K562 (cell line): ENCODE measurements around the gene NTRK1. TPM values are rescaled to one million over a fixed set of nuclear protein-coding genes. Genes with fewer than 3 reads are reported as not detected.
A peak's percentile ranks its signal among the peaks of the same experiment; 100 is the strongest.

ENCODE experiments used
- ARID3A ChIP-seq: IDR thresholded peaks from 2 replicates; pipeline ENCODE4 v1.6.1; 2012; ENCODE audit warnings: low read depth, low read length, improper control_type of control experiment, borderline replicate concordance
- CEBPG ChIP-seq, 3 experiments: fragments of 200-800 bp in 1 of 3; sonication (Bioruptor generic) in 1 of 3; sonication (generic) in 1 of 3; formaldehyde crosslinking in 1 of 3; IDR thresholded peaks in 2 of 3; conservative IDR thresholded peaks in 1 of 3; 2 replicates each; pipeline versions ENCODE4 v1.6.1 to v1.8.0; 2016 to 2022; ENCODE audit warnings: missing compliant biosample characterization in 2 of 3, missing genetic modification characterization in 2 of 3, mild to moderate bottlenecking in 1 of 3, missing genetic modification reagents in 1 of 3
- ETS1 ChIP-seq: conservative IDR thresholded peaks from 2 replicates; pipeline ENCODE4 v1.6.1; 2011; ENCODE audit warnings: low read depth, mild to moderate bottlenecking, low read length; ENCODE audit not compliant: control insufficient read depth
- FOXP1 ChIP-seq: sonication (generic); formaldehyde crosslinking; IDR thresholded peaks from 2 replicates; pipeline ENCODE4 v1.8.0; 2022; ENCODE audit warnings: mild to moderate bottlenecking, missing genetic modification reagents
- HCFC1 ChIP-seq: IDR thresholded peaks from 2 replicates; pipeline ENCODE4 v1.6.1; 2012; ENCODE audit warnings: low read depth, low read length, improper control_type of control experiment
- JUND ChIP-seq, 2 experiments: IDR thresholded peaks; 2 replicates in 1 of 2; 3 replicates in 1 of 2; pipeline ENCODE4 v1.6.1; 2011; ENCODE audit warnings: borderline replicate concordance in 2 of 2, low read depth in 2 of 2, low read length in 2 of 2, improper control_type of control experiment in 1 of 2, missing biosample characterization in 1 of 2, missing genetic modification characterization in 1 of 2, missing genetic modification reagents in 1 of 2
- MEF2A ChIP-seq: IDR thresholded peaks from 2 replicates; pipeline ENCODE4 v1.6.1; 2011; ENCODE audit warnings: low read depth, mild to moderate bottlenecking, low read length, moderate library complexity; ENCODE audit not compliant: control insufficient read depth
- MLX ChIP-seq, 2 experiments: fragments of 450-650 bp in 1 of 2; sonication (generic) in 1 of 2; formaldehyde crosslinking; conservative IDR thresholded peaks; 2 replicates each; pipeline versions ENCODE4 v1.4.0 to v1.8.1; 2020 to 2022; ENCODE audit warnings: mild to moderate bottlenecking in 1 of 2, missing genetic modification reagents in 1 of 2
- NFATC3 ChIP-seq: fragments of 450-650 bp; IDR thresholded peaks from 2 replicates; pipeline ENCODE4 v1.6.1; 2017; ENCODE audit warnings: mild to moderate bottlenecking
- RHOXF2B ChIP-seq: fragments of 250-450 bp; sonication (Bioruptor Pico); conservative IDR thresholded peaks from 2 replicates; pipeline ENCODE4 v1.5.1; 2021
- RREB1 ChIP-seq: fragments of 250-450 bp; sonication (Bioruptor Pico); IDR thresholded peaks from 2 replicates; pipeline ENCODE4 v1.4.0; 2020
- SNIP1 ChIP-seq: fragments of 450-650 bp; IDR thresholded peaks from 2 replicates; pipeline ENCODE4 v1.7.1; 2017; ENCODE audit warnings: low read depth, mild to moderate bottlenecking
- TEAD2 ChIP-seq: fragments of 450-650 bp; IDR thresholded peaks from 2 replicates; pipeline ENCODE4 v1.6.1; 2016; ENCODE audit warnings: missing genetic modification characterization, control low read depth, missing compliant biosample characterization
- TGIF2 ChIP-seq: sonication (generic); formaldehyde crosslinking; IDR thresholded peaks from 2 replicates; pipeline ENCODE4 v1.8.1; 2022; ENCODE audit warnings: mild to moderate bottlenecking, missing genetic modification reagents, moderate library complexity
- TSC22D4 ChIP-seq: fragments of 450-650 bp; IDR thresholded peaks from 2 replicates; pipeline ENCODE4 v1.6.1; 2016; ENCODE audit warnings: missing genetic modification characterization, missing biosample characterization, control low read depth
- U2AF2 ChIP-seq: fragments of 200-400 bp; formaldehyde crosslinking; optimal IDR thresholded peaks from 2 replicates; pipeline ENCODE3; 2017; ENCODE audit warnings: low read depth, mild to moderate bottlenecking, low read length
- ZBTB7A ChIP-seq: IDR thresholded peaks from 2 replicates; pipeline ENCODE4 v1.6.1; 2011; ENCODE audit warnings: low read depth, mild to moderate bottlenecking, low read length, moderate library complexity, borderline replicate concordance; ENCODE audit not compliant: control insufficient read depth
- polyA plus RNA-seq, 8 experiments: library from polyadenylated mRNA; depleted of rRNA in 4 of 8; stranded (reverse) in 5 of 8; unstranded in 3 of 8; fragments of >200 nt; fragmentation: Nextera tagmentation in 2 of 8; fragmentation: Illumina TruSeq in 1 of 8; extraction: Ambion mirVana in 2 of 8; extraction: Trizol in 1 of 8; gene quantifications; 2 replicates each; pipeline versions ENCODE4 v1.2.1 to v1.2.3, GENCODE V29; 2011 to 2014; ENCODE audit warnings: inconsistent platforms in 1 of 8, missing spikeins in 1 of 8
- total RNA-seq, 7 experiments: library from RNA; depleted of rRNA in 6 of 7; stranded (reverse); fragments of >200 nt in 6 of 7; fragmentation: Illumina TruSeq in 2 of 7; extraction: Trizol in 2 of 7; gene quantifications; 2 replicates each; pipeline versions ENCODE4 v1.2.1 to v1.2.3, GENCODE V29; 2011 to 2021; ENCODE audit warnings: low replicate concordance in 1 of 7

Gene NTRK1
- total and polyA plus RNA-seq, 9 of the 15 experiments (the other 6 are each of a cell fraction or from before 2014, with no cell fraction given), result 0.46 to 30.0 (median 7.9) TPM

- TF ChIP-seq MEF2A (0 out of 2 replicates have a peak, but pooled peaks have one; percentile 6), ETS1 (0 out of 2 replicates have a peak, but pooled peaks have one; percentile 60), U2AF2 (no peak), FOXP1 (CRISPR knock-in tag) (no peak), CEBPG (CRISPR knock-in tag; IDR thresholded peaks at IDR 0.05) (no peak), CEBPG (tag; conservative IDR thresholded peaks at IDR 0.05 in 1 of 2, IDR thresholded peaks at IDR 0.05 in 1 of 2) (no peak), HCFC1 (no peak), SNIP1 (no peak), RHOXF2B (no peak), RREB1 (CRISPR knock-in tag) (peak; percentile 91), TGIF2 (CRISPR knock-in tag) (no peak), MLX (CRISPR knock-in tag; conservative IDR thresholded peaks at IDR 0.05) (no peak), NFATC3 (no peak), JUND (IDR thresholded peaks at IDR 0.05; ENCODE audit: borderline replicate concordance, low read depth, low read length) (peak; percentile 99), JUND (tag; IDR thresholded peaks at IDR 0.05; ENCODE audit: borderline replicate concordance, low read depth, low read length) (peak; percentile 98), TEAD2 (tag) (no peak), TSC22D4 (tag) (no peak), ZBTB7A (peak; percentile 98), ARID3A (no peak)
Measured at GRCh38 chr1:156914440-156914856, 53.8 kb downstream of the NTRK1 start (continued).
